Measurements from ENCODE around the gene GAMT. TPM values are rescaled to one million over a fixed set of nuclear protein-coding genes. Genes with fewer than 3 reads are reported as not detected.

GAMT gene
- total and polyA plus RNA-seq, 2 of the 13 experiments (the other 11 are each of a cell fraction or from before 2014, with no cell fraction given), result 115 to 124 TPM

GRCh38 chr19:1400281-1401137, 833 bp downstream of the GAMT start (continued):
- peak; percentile 82 for TF ChIP-seq ZNF687 (CRISPR knock-in tag; IDR thresholded peaks at IDR 0.05)
- TF ChIP-seq CBX1 (IDR thresholded peaks at IDR 0.05; ENCODE audit: low read depth), result peak; percentile 87
- peak; percentile 67 for TF ChIP-seq ZFY (CRISPR knock-in tag; IDR thresholded peaks at IDR 0.05)
- no peak for TF ChIP-seq MAF1 (CRISPR knock-in tag; IDR thresholded peaks at IDR 0.05; ENCODE audit: borderline replicate concordance)
- TF ChIP-seq MXD3 (CRISPR knock-in tag; IDR thresholded peaks at IDR 0.05), result 0 out of 2 replicates have a peak, but pooled peaks have one; percentile 21
- TF ChIP-seq, protein P1, sequence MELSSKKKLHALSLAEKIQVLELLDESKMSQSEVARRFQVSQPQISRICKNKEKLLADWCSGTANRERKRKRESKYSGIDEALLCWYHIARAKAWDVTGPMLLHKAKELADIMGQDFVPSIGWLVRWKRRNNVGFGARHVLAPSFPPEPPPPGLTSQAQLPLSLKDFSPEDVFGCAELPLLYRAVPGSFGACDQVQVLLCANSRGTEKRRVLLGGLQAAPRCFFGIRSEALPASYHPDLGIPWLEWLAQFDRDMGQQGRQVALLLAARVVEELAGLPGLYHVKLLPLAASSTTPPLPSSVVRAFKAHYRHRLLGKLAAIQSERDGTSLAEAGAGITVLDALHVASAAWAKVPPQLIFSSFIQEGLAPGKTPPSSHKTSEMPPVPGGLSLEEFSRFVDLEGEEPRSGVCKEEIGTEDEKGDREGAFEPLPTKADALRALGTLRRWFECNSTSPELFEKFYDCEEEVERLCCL (CRISPR knock-in tag; IDR thresholded peaks at IDR 0.05; ENCODE audit: borderline replicate concordance), result no peak
- TF ChIP-seq GFI1 (CRISPR knock-in tag; IDR thresholded peaks at IDR 0.05; ENCODE audit: borderline replicate concordance), result peak; percentile 56; the same call in 1 of the 2 replicates
- no peak; the same call in 1 of the 2 replicates for TF ChIP-seq ZNF44 (CRISPR knock-in tag; IDR thresholded peaks at IDR 0.05)
- TF ChIP-seq PATZ1 (CRISPR knock-in tag; IDR thresholded peaks at IDR 0.05), result peak; percentile 97
- TF ChIP-seq, protein P2, sequence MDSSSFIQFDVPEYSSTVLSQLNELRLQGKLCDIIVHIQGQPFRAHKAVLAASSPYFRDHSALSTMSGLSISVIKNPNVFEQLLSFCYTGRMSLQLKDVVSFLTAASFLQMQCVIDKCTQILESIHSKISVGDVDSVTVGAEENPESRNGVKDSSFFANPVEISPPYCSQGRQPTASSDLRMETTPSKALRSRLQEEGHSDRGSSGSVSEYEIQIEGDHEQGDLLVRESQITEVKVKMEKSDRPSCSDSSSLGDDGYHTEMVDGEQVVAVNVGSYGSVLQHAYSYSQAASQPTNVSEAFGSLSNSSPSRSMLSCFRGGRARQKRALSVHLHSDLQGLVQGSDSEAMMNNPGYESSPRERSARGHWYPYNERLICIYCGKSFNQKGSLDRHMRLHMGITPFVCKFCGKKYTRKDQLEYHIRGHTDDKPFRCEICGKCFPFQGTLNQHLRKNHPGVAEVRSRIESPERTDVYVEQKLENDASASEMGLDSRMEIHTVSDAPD (CRISPR knock-in tag; IDR thresholded peaks at IDR 0.05), result no peak
- TF ChIP-seq ZNF574 (CRISPR knock-in tag; IDR thresholded peaks at IDR 0.05), result peak; percentile 76

Data from HepG2 (cell line).